Kidney (tissue), 22 donors: Measurements from ENCODE around the gene CITED4. TPM values are rescaled to one million over a fixed set of nuclear protein-coding genes. Genes with fewer than 3 reads are reported as not detected.

Experiments
- DNase-seq, 5 donors: peaks; one replicate each; pipeline ENCODE4 v3.0.0-alpha.2; 2013 to 2020
- FAIRE-seq: peaks from 2 replicates; lab custom pipeline; 2012; peaks lifted over from hg19 to GRCh38; lab: Jason Lieb, UNC
- H3K27ac ChIP-seq, 2 donors: one replicate each; pipeline ENCODE4 v1.7.0; 2013; ENCODE audit warnings: low read depth in 2 of 2, low read length in 2 of 2, inconsistent platforms in 1 of 2
- H3K27me3 ChIP-seq: one replicate; pipeline ENCODE4 v1.7.1; 2013; ENCODE audit warnings: low read length, inconsistent platforms; ENCODE audit not compliant: control insufficient read depth, insufficient read depth
- H3K36me3 ChIP-seq, 3 donors: one replicate each; pipeline versions ENCODE4 v1.7.0 to v1.7.1; 2013; ENCODE audit warnings: low read length in 3 of 3, control low read depth in 1 of 3, inconsistent platforms in 1 of 3; ENCODE audit not compliant: insufficient read depth in 3 of 3, control insufficient read depth in 2 of 3
- H3K4me1 ChIP-seq, 3 donors: one replicate each; pipeline versions ENCODE4 v1.7.0 to v1.7.1; 2013; ENCODE audit warnings: low read length in 3 of 3, inconsistent platforms in 1 of 3, low read depth in 1 of 3; ENCODE audit not compliant: control insufficient read depth in 2 of 3, insufficient read depth in 2 of 3
- H3K4me3 ChIP-seq, 3 donors: one replicate each; pipeline versions ENCODE4 v1.7.0 to v1.8.1; 2013; ENCODE audit warnings: low read length in 3 of 3, control low read depth in 1 of 3, inconsistent platforms in 1 of 3
- H3K9ac ChIP-seq, 3 donors: one replicate each; pipeline versions ENCODE4 v1.7.0 to v1.7.1; 2013; ENCODE audit warnings: low read length in 3 of 3, control low read depth in 1 of 3, inconsistent platforms in 1 of 3
- H3K9me3 ChIP-seq, 3 donors: one replicate each; pipeline versions ENCODE4 v1.7.0 to v1.7.1; 2013; ENCODE audit warnings: low read length in 3 of 3, control low read depth in 1 of 3, inconsistent platforms in 1 of 3; ENCODE audit not compliant: control insufficient read depth in 2 of 3, insufficient read depth in 1 of 3
- intact Hi-C: fragments of 100-400 bp; cut with DNase I; formaldehyde crosslinking; loops from one replicate; pipeline ENCODE4 v1.11.1; 2022
- long read RNA-seq, 10 donors: library from polyadenylated mRNA in 1 of 10; unstranded in 1 of 10; transcript quantifications; one replicate each; pipeline ENCODE4 v2.0.0 and lab custom pipeline, GENCODE V29; 2021 to 2026
- polyA plus RNA-seq: library from polyadenylated mRNA; stranded (reverse); fragments of 350-450 nt; fragmentation: Illumina TruSeq; extraction: RNeasy Lipid Tissue Mini Kit (QIAGEN cat#74804); gene quantifications from one replicate; pipeline ENCODE4 v1.2.3, GENCODE V29; 2014; ENCODE audit warnings: low read depth, low replicate concordance; ENCODE audit not compliant: insufficient read depth
- total RNA-seq: library from RNA; stranded (reverse); fragmentation: NEBNext Ultra II Directional; extraction: Animal tissue kit (Norgen Biotek cat#: 25700); gene quantifications from one replicate; pipeline ENCODE4 v1.2.1, GENCODE V29; 2021
- TF ChIP-seq, protein P1 (sequence below): IDR thresholded peaks from 3 replicates; pipeline ENCODE4 v1.5.1; 2012; ENCODE audit warnings: mild to moderate bottlenecking, moderate library complexity, borderline replicate concordance; ENCODE audit not compliant: insufficient read depth; ENCODE audit errors: extremely low read depth
- donor health status: control.
- donor health status: control.
- donor health status: control.
- donor health status: control.
- donor health status: control.
- donor health status: DM: yes; HTN: yes; CAD: no.
- donor health status: Normal renal cell carcinoma (clear cell type).

The CITED4 gene, protein sequence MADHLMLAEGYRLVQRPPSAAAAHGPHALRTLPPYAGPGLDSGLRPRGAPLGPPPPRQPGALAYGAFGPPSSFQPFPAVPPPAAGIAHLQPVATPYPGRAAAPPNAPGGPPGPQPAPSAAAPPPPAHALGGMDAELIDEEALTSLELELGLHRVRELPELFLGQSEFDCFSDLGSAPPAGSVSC
- total RNA-seq (78.6 TPM), polyA plus RNA-seq (21.7 TPM)
- long read RNA-seq, donor 1, transcript CITED4-201 (1 exons, 1,316 nt): major isoform, 11 of 11 reads
- long read RNA-seq, donor 1, partial matches to known transcripts: 0 of 11 reads
- long read RNA-seq, donor 1, other reads (novel, unspliced or antisense): 0 of 11 reads
- long read RNA-seq, donor 2, transcript CITED4-201 (1 exons, 1,316 nt): major isoform, 12 of 12 reads
- long read RNA-seq, donor 2, partial matches to known transcripts: 0 of 12 reads
- long read RNA-seq, donor 2, other reads (novel, unspliced or antisense): 0 of 12 reads
- long read RNA-seq, donor 3, transcript CITED4-201 (1 exons, 1,316 nt): major isoform, 12 of 12 reads
- long read RNA-seq, donor 3, partial matches to known transcripts: 0 of 12 reads
- long read RNA-seq, donor 3, other reads (novel, unspliced or antisense): 0 of 12 reads
- long read RNA-seq, donor 4, transcript CITED4-201 (1 exons, 1,316 nt): major isoform, 18 of 18 reads
- long read RNA-seq, donor 4, partial matches to known transcripts: 0 of 18 reads
- long read RNA-seq, donor 4, other reads (novel, unspliced or antisense): 0 of 18 reads
- long read RNA-seq, donor 5, partial matches to known transcripts: 0 of 1 reads
- long read RNA-seq, donor 5, other reads (novel, unspliced or antisense): 0 of 1 reads
- long read RNA-seq, donor 6, transcript CITED4-201 (1 exons, 1,316 nt): major isoform, 9 of 9 reads
- long read RNA-seq, donor 6, partial matches to known transcripts: 0 of 9 reads
- long read RNA-seq, donor 6, other reads (novel, unspliced or antisense): 0 of 9 reads
- long read RNA-seq, donor 7, transcript CITED4-201 (1 exons, 1,316 nt): major isoform, 181 of 181 reads
- long read RNA-seq, donor 7, partial matches to known transcripts: 0 of 181 reads
- long read RNA-seq, donor 7, other reads (novel, unspliced or antisense): 0 of 181 reads
- long read RNA-seq, donor 8, transcript CITED4-201 (1 exons, 1,316 nt): major isoform, 17 of 17 reads
- long read RNA-seq, donor 8, partial matches to known transcripts: 0 of 17 reads
- long read RNA-seq, donor 8, other reads (novel, unspliced or antisense): 0 of 17 reads
- long read RNA-seq, donor 9, transcript CITED4-201 (1 exons, 1,316 nt): major isoform, 11 of 11 reads
- long read RNA-seq, donor 9, partial matches to known transcripts: 0 of 11 reads
- long read RNA-seq, donor 9, other reads (novel, unspliced or antisense): 0 of 11 reads
- long read RNA-seq, donor 10, transcript CITED4-201 (1 exons, 1,316 nt): major isoform, 14 of 14 reads
- long read RNA-seq, donor 10, partial matches to known transcripts: 0 of 14 reads
- long read RNA-seq, donor 10, other reads (novel, unspliced or antisense): 0 of 14 reads

DNA sequence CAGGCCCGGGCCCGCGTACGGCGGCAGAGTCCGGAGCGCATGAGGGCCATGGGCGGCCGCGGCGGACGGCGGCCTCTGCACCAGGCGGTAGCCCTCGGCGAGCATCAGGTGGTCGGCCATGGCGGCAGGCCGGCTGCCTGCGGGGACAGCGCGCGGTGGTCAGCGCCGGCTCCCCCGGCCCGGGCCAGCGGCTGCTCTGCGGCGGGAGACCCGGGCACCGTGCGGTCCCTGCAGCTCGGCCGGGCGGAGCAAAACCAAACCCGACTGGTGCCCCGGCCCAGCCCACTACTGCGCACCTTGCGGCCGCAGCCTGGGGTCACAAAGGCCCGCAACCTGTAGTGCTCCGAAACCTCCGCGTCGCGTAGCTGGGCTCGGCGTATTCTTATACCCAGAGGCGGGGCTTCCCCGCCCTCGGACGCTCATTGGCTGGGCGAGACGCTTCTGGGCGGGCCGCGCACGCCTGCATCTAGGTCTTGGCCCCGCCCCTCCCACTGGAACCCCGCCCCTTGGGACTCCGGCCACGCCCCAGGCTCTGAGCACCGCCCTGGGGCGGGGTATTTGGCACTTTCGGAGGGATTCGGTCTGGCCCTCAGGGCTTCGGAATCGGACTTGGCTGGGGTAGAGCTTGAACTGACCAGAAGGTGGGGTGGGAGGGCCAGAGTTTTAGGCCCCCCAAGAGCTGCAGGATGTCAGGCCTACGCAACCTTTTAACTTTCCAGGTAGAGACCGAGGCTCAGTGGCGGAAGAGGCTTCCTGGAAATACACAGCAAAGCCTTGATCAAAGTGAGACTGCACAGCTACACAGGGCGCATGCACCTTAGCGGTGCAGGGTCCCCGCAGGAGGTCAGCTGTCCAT lies at the start of gene CITED4:
TSS of gene CITED4 (minus strand) at position 356 of the 856 bp plus-strand sequence. CDS start at position 120, 236 bp downstream.
- Histone ChIP-seq H3K36me3 (no peaks in the 10 kb centered on the region), H3K27ac (peak within 1 kb of the TSS; percentile 51 to 57), H3K9ac (peak within 1 kb of the TSS in 2 of 3 donors; percentile 15 to 72), H3K9me3 (no peaks in the 10 kb centered on the region), H3K27me3 (no peaks in the 10 kb centered on the region), H3K4me3 (peak within 1 kb of the TSS; percentile 28 to 68 (median 53)), H3K4me1 (peaks cover 0 to 7% (median 6%) of the 10 kb centered on the region in 3 donors)
- TF ChIP-seq, protein P1, sequence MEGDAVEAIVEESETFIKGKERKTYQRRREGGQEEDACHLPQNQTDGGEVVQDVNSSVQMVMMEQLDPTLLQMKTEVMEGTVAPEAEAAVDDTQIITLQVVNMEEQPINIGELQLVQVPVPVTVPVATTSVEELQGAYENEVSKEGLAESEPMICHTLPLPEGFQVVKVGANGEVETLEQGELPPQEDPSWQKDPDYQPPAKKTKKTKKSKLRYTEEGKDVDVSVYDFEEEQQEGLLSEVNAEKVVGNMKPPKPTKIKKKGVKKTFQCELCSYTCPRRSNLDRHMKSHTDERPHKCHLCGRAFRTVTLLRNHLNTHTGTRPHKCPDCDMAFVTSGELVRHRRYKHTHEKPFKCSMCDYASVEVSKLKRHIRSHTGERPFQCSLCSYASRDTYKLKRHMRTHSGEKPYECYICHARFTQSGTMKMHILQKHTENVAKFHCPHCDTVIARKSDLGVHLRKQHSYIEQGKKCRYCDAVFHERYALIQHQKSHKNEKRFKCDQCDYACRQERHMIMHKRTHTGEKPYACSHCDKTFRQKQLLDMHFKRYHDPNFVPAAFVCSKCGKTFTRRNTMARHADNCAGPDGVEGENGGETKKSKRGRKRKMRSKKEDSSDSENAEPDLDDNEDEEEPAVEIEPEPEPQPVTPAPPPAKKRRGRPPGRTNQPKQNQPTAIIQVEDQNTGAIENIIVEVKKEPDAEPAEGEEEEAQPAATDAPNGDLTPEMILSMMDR: peak; percentile 26
- intact Hi-C loops: no loop called here
- peak; percentile 97 to 99 (median 98) for DNase-seq
- FAIRE-seq: peak; percentile 79

DNA sequence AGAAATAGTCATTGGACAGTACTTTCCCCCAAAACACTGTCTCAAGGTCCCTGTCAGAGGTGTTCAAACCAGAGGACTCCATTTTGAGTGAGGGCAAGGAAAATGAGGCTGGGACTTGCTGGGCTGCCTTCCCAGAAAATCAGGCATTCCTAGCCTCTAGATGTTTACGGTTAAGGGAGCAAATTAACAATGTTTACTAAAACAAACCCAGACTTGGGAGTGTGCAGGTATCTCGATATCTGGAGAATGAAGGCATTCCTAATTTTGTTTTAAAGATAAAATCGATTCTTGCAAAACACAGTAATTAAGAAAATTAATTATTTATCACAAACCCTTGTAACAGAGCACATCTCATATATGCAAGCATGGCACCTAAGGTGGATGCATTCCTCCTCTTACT lies 48.9 kb upstream of the CITED4 start:
- intact Hi-C loops: no loop called here
- no peak overlapping the region for H3K4me3 ChIP-seq
- H3K9ac ChIP-seq: no peak overlapping the region
- FAIRE-seq (no peak), DNase-seq (no peak)
- H3K27ac ChIP-seq: no peak overlapping the region
- H3K36me3 ChIP-seq: no peaks in the 10 kb centered on the region
- no peaks in the 10 kb centered on the region for H3K9me3 ChIP-seq
- TF ChIP-seq, protein P1: no peak
- H3K4me1 ChIP-seq: no peaks in the 10 kb centered on the region
- no peaks in the 10 kb centered on the region for H3K27me3 ChIP-seq
